Measurements from ENCODE around the gene ADAMTSL1. TPM values are rescaled to one million over a fixed set of nuclear protein-coding genes. Genes with fewer than 3 reads are reported as not detected.

ADAMTSL1 gene
- total RNA-seq, 4 donors from 2014 or later: 0.32 to 2.3 (median 1.3) TPM

DNA sequence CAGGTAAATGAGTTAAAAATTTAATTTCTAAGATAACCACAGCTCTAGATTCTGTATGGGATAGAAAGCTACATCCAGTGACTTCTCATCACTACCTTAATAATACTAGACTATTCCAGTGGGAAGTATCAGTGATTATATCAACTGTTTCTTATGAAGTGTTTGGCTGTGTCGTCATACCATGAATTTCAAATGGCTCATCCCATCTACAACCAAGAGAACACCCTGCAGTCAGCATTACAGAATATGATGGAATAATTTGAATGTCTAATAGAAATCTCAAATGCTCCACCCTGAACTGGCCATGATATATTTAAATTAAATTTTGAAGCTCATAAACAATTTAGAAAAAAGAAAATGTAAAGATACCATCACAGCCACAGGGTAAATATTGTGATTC lies 245.0 kb downstream of the ADAMTSL1 start:
- H3K4me1 ChIP-seq: peaks cover 7% of the 10 kb centered on the region
- no peak for TF ChIP-seq EP300 (IDR thresholded peaks at IDR 0.05)
- no peak for TF ChIP-seq POLR2AphosphoS5 (IDR thresholded peaks at IDR 0.05)
- TF ChIP-seq, protein P1, sequence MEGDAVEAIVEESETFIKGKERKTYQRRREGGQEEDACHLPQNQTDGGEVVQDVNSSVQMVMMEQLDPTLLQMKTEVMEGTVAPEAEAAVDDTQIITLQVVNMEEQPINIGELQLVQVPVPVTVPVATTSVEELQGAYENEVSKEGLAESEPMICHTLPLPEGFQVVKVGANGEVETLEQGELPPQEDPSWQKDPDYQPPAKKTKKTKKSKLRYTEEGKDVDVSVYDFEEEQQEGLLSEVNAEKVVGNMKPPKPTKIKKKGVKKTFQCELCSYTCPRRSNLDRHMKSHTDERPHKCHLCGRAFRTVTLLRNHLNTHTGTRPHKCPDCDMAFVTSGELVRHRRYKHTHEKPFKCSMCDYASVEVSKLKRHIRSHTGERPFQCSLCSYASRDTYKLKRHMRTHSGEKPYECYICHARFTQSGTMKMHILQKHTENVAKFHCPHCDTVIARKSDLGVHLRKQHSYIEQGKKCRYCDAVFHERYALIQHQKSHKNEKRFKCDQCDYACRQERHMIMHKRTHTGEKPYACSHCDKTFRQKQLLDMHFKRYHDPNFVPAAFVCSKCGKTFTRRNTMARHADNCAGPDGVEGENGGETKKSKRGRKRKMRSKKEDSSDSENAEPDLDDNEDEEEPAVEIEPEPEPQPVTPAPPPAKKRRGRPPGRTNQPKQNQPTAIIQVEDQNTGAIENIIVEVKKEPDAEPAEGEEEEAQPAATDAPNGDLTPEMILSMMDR (IDR thresholded peaks at IDR 0.05): no peak
- no peak for TF ChIP-seq POLR2A (IDR thresholded peaks at IDR 0.05)
- H3K27me3 ChIP-seq: no peaks in the 10 kb centered on the region
- no peak overlapping the region for H3K27ac ChIP-seq
- no peak overlapping the region for H3K4me3 ChIP-seq
- WGBS: 82% methylated on average over 1 of the region's 1 CpG
- no peaks in the 10 kb centered on the region for H3K9me3 ChIP-seq
- DNase-seq (ENCODE audit: low spot score in 2 of 2): no peak
- no peaks in the 10 kb centered on the region for H3K36me3 ChIP-seq

DNA sequence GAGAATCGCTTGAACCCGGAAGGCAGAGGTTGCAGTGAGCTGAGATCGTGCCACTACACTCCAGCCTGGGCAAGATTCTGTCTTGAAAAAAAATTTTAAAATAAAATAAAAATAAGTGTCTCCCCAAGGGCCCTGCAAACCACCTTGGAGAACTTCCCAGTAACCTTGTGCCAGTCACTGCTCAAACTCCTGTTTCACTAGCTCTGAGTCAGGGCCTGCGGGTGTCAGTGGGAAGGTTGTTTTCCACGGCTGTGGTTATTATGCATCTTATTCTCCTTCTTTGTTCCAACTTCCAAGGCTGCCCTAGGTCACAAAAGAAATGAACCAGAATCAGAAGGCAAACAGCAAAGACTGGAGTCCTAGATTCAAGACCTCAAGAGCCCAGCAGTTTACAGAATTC lies 246.7 kb downstream of the ADAMTSL1 start:
- H3K4me3 ChIP-seq: no peak overlapping the region
- H3K27ac ChIP-seq: no peak overlapping the region
- no peaks in the 10 kb centered on the region for H3K36me3 ChIP-seq
- 68% methylated on average over 5 of the region's 5 CpGs for WGBS
- no peaks in the 10 kb centered on the region for H3K27me3 ChIP-seq
- DNase-seq (ENCODE audit: low spot score in 2 of 2): no peak
- no peaks in the 10 kb centered on the region for H3K9me3 ChIP-seq
- H3K4me1 ChIP-seq: peaks cover 7% of the 10 kb centered on the region
- no peak for TF ChIP-seq POLR2A (IDR thresholded peaks at IDR 0.05)
- TF ChIP-seq, protein P1 (IDR thresholded peaks at IDR 0.05): no peak
- TF ChIP-seq EP300 (IDR thresholded peaks at IDR 0.05): no peak
- no peak for TF ChIP-seq POLR2AphosphoS5 (IDR thresholded peaks at IDR 0.05)

DNA sequence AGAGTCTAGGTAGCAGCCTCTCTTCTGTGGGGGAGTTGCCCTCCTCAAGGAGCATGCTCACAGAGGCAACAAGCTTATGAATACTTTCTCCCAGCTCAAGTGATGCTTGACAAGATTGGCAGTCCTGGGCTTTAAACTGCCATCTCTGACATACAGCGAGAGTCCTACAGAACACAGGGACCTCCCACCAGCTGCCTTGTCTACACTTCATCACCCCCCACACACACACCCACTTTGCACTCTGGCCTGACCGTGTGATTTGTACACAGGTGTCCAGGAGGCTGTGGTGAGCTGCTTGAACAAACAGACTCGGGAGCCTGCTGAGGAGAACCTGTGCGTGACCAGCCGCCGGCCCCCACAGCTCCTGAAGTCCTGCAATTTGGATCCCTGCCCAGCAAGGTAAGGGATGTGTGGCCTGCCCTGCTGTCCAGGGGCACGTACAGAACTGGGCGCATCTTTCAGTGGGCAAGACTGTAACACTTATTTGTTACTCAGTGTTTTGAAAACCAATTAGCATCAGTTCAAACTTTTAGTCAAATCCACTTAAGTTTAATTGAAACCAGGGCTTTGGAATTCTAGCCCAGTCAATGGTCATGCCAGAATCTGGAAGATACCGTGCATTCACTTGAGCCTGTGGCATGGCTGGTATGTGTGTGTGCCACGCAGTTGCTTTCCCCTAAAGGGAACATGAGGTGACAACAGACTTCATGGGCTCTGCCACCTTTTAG lies 247.5 kb downstream of the ADAMTSL1 start:
- Histone ChIP-seq H3K4me3 (no peak overlapping the region), H3K9me3 (no peaks in the 10 kb centered on the region), H3K27me3 (no peaks in the 10 kb centered on the region), H3K36me3 (no peaks in the 10 kb centered on the region), H3K4me1 (peaks cover 7% of the 10 kb centered on the region), H3K27ac (no peak overlapping the region)
- TF ChIP-seq POLR2AphosphoS5 (IDR thresholded peaks at IDR 0.05) (no peak), POLR2A (IDR thresholded peaks at IDR 0.05) (no peak), EP300 (IDR thresholded peaks at IDR 0.05) (no peak)
- TF ChIP-seq, protein P1 (IDR thresholded peaks at IDR 0.05): no peak
- WGBS: 74% methylated on average over 3 of the region's 10 CpGs
- no peak for DNase-seq (ENCODE audit: low spot score in 2 of 2)

- WGBS: 75% methylated on average over 2 of the region's 2 CpGs
- H3K27ac ChIP-seq: no peak overlapping the region
- no peak for DNase-seq (ENCODE audit: low spot score in 2 of 2)
These were observed 248.0 kb downstream of the ADAMTSL1 start for GRCh38 chr9:18721995-18722310.

GRCh38 chr9:18722882-18723281 lies 248.9 kb downstream of the ADAMTSL1 start:
- Histone ChIP-seq H3K4me1 (peaks cover 16% of the 10 kb centered on the region), H3K4me3 (no peak overlapping the region), H3K36me3 (no peaks in the 10 kb centered on the region), H3K27ac (no peak overlapping the region), H3K9me3 (no peaks in the 10 kb centered on the region), H3K27me3 (no peaks in the 10 kb centered on the region)
- WGBS: 92% methylated on average over 6 of the region's 6 CpGs
- DNase-seq (ENCODE audit: low spot score in 2 of 2): no peak
- no peak for TF ChIP-seq POLR2A (IDR thresholded peaks at IDR 0.05)
- no peak for TF ChIP-seq EP300 (IDR thresholded peaks at IDR 0.05)
- TF ChIP-seq, protein P1 (IDR thresholded peaks at IDR 0.05): no peak

More at GRCh38 chr9:18721995-18722310, 248.0 kb downstream of the ADAMTSL1 start:
- Histone ChIP-seq H3K4me1 (peaks cover 12% of the 10 kb centered on the region), H3K27me3 (no peaks in the 10 kb centered on the region), H3K4me3 (no peak overlapping the region), H3K9me3 (no peaks in the 10 kb centered on the region), H3K36me3 (no peaks in the 10 kb centered on the region)
- TF ChIP-seq EP300 (IDR thresholded peaks at IDR 0.05): no peak
- TF ChIP-seq POLR2A (IDR thresholded peaks at IDR 0.05): no peak
- TF ChIP-seq POLR2AphosphoS5 (IDR thresholded peaks at IDR 0.05): no peak
- TF ChIP-seq, protein P1 (IDR thresholded peaks at IDR 0.05): no peak

All from suprapubic skin (tissue), 4 donors.